Stimulated activated CD8-positive, alpha-beta memory T cell treated with anti-CD3 and anti-CD28 coated beads, Interleukin-7, amount 100 ng/mL, for 1 hour (primary cell): ENCODE measurements around the gene DPCD.

Experiments
- DNase-seq, 2 donors: peaks; one replicate each; pipeline ENCODE4 v3.0.0-alpha.2; 2020; ENCODE audit warnings: low read depth in 2 of 2

The DPCD gene

DNA sequence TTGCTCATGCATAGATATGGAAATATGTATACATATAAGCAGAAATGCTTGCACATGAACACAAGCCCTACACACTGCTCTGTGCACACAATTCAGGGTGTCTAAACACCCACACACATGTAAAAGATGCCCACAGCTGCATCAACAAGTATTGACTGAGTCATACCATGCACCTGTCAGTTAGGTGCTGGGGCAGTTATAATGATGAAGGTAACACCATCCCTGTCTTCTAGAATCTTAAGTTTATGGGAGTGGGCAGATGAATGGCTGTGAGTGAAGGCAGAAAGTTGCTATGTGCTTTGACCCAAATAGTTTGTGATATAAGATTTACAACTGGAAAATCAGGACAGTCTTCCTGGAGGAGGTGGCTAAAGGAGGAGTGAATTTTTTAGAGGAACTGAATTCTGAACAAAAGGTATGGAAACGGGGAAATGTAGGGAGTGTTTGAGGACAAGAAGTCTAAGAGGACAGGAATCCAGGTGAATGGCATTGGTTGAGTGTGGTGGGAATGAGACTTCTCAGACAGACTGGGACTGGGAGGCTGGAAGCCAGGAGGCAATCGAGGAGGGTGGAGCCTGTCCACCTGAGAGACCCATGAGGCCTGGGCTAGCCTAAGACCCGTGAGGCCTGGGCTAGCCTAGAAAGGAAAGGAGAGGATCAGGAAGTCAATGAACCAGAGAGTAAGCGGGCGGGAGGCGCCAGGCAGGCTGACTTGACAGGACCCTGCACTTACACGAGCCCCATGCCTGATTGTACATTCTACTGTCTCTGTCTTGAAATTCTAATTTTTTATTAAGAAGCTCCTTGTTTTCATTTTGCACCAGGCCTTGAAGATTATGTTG, 20.7 kb upstream of the DPCD start:
- no peak for DNase-seq

DNA sequence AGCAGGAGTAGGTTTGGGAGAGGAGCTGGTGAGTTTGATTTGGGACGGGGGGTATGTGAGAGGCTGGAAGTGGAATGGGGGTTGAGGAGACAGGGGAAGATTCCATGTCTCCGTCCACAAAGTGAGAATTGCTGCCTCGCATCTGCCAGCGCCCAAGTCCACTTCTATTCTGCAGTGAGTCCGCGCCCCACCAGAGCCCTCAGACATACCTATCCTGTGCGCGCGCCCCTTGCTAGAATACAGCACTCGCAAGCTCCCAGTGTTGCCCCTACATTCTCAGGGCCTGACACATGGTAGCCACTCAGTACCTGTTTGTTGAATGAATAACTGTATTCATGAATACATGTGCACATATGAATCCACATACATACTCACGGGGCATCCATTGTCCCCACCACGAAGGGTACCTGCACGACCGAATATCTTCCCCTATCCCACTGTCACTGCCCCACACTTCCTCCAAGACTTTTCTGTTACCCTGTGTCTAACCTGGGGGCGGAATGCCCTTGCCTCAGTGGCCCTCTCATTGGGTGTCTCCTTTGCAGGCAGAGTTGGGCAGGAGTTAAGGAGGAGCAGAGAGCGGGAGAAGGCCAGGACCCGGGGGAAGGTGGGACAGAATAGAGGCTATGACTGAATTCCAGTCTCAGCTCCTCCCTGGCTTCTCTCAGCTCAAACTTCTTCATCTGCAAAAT, 19.9 kb upstream of the DPCD start:
- DNase-seq = no peak

DNA sequence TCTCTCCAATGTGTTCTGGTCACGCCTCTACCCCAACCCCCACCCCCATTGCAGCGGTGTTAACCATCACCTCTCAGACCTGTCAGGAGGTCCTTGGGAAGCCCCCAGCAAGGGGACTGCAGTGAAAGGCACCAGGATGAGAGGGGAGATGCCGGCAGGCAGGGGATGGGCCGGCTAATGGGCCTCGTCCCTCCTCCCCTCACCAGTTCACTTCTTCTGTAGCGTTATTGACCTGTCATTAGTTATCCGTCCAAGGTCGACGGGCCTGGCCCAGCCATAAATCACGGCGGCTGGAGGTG, 18.8 kb upstream of the DPCD start:
- no peak for DNase-seq

DNA sequence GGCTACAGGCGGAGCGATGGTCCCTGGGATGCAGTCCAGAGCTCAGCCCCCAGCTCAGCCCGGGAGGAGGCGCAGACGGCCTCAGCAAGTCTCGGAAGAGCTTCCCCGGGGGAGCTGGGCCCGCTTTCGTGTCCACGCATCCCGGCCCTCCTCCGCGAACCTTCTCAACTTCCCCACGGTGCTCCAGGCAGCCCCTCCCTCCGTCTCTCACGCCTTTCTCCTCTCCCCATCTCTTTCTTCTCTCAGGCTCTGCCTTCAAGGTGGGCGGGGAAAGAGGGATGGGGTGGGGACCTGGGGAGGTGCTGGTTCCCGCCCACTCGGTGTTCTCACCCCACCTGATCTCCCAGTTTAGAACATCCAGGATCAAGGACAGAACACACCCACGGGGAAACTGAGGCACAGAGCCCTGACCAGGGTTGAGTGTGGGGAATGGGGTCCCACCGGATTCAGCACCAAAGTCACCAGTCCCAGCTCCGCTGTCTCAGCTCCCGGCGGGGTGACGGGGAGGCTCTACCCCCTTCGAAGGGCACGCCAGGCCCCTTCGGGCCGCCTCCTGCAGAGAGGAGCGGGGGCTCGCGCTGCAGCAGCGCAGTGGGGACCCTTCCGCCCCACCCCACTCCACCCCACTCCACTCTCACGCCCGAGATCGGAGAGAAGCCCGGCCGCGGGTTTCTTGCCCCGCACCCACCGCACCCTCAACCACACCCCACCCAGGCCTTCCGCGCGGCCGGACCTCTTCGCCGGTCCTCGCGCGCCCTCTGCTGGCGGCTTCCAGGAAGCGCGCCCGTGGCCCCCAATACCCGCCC, 18.3 kb upstream of the DPCD start:
- peak; percentile 58 to 63 for DNase-seq

DNA sequence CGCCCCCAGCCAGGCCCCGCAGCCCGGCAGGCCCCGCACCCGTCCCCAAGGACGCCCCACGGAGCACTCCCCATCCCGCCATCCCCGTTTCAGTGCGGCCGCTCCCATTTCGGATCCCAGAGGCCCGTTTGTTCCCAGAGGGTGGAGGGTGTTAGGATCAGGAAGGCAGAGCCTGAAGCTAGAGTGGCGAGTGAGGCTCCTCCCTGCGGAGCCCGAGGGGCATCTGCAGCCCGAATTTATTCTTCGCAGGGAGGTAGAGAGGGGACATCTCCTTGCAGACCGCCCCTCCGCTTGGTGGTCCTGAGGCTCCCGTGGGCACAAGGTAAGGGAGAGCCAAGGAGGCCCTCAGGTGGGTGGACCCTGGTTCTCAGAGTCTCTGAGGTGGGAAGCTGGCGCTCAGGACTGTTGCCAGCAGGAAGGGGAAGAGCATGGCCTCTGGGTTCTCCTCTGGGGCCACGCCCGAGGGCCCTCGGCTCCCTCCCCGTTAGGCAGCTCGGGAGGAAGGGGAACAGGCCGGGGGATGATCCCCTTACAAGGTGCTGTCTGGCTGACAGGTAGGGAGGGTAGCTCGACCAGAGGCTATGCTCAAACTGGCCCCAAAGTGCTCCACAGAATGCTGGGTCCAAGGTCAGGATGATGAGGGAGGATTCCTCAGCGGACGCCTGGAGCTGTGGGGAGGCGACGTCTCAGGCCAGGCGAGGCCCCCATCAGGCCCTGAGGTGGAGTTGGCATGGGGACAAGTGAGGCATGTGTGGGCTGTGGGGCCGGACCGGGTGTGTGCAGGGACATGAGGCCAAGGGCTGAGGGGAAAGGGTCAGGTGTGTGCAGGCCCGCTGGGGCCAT, 17.5 kb upstream of the DPCD start:
- DNase-seq = no peak

DNA sequence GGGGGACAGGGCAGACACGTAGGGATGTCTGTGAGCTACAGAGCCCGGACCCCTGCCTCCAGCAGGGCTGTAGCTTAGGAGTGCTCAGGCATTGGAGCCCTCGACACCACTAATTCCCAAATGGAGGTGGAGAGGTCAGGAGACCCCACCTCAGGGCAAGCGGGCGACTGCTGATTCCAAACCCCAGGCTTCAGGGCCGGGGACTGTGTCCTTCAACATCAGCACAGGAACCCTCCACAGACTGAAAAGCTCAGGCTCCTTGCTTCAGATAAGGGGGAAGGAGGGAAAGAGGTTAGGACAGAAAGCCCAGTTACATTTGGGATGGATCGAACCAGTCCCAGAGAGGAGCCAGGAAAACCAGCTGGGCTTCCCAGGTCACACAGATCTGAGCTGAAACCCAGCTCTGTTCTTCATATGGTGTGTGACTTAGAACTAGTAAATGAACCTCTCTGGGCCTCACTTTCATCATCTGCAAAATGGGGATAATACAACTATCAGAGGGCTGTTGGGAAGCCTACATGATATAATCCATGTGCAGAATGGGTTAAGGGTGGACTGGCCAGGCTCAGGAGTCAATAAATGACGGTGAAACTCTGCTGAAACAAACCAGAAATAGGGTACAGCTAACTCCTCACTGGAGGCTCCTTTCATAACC, 16.7 kb upstream of the DPCD start:
- DNase-seq = no peak

DNA sequence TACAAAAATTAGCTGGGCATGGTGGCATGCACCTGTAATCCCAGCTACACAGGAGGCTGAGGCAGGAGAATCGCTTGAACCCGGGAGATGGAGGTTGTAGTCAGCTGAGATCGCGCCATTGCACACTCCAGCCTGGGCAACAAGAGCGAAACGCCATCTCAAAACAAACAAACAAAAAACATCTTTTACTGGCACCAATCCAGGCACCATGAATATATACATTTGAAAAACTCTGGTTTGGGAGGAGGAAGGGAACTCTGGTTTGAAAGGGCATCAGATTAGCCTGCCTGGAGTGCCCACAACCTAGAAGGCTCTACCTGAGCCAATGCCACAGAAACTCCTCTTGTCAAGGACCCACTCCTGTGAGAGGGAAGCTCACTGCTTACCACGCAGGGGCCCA, 16.0 kb upstream of the DPCD start:
- no peak for DNase-seq

DNA sequence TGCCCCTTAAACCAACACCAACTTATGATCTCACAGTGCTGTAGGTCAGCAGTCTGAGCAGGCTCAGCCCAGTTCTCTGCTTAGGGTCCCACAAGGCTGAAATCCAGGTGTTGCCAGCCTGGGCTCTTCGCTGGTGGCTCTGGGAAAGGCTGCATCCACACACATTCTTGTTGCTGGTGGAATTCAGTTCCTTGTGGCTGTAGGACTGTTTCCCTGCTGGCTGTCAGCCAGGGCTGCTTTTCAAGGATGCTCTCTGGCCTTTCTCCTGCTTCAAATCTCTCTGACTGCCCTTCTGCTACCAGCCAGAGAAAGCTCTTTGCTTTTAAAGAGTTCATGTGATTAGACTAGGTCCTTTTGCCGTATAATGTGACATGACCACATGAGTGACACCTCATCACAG, 15.3 kb upstream of the DPCD start:
- DNase-seq = no peak

DNA sequence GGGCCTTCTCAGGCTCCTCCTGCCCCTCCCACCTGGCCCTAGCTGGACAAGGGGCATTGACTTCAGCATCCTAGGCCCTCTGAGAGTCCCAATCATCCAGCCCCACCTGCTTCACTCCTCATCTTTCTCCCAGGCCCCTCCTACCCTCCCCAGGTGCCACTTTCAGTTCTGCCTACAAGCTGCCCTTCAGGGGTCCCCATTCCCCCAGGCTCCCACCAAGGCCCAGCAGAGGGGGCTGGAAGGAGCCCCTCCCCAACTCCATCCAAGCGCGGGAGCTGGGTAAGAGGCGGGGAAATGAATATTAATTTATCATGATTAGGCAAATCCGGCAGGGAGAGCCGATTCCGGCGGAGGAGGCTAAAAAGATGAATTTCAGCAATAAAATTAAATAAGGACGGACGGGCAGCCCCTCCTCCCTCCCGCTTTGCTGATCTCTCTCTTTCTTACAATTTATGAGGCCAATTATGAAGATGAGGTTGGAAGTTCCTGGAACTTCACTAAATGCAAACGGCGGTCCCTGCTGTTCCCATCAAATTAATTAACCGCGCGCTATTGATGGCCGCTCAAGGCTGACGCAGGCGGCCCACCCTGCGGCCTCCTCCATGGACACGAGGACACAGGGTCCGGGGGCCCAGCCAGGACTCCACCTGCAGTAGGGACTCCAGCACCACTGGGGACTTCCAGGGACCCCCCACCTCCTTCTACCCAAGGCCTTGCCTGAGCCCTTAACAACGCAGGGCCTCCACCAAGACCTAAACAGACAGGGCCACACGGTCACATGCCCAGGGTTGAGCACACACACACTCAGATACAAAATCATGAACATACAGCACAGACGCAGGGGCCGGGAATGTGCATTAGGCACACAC, 14.0 kb upstream of the DPCD start:
- no peak for DNase-seq

DNA sequence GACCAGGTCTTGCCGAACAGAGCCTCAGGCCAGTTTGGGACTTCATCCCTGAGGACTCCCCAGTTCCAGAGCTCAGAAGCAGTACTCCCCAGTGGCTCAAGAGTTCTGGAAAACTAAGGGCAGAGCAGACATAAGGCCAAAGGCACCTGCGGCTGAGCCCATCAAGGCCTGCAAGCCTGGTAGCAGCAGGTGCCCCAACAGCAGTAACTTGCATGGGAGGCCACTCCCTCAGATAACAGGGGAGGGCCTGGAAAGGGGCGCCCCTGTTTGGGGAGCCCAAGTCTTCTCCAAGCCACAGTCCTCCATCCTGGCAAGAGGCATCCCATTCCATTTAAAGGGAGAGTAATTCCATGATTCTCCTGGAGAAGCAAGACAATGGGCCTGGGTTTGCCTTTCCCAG, 13.0 kb upstream of the DPCD start:
- no peak for DNase-seq

DNA sequence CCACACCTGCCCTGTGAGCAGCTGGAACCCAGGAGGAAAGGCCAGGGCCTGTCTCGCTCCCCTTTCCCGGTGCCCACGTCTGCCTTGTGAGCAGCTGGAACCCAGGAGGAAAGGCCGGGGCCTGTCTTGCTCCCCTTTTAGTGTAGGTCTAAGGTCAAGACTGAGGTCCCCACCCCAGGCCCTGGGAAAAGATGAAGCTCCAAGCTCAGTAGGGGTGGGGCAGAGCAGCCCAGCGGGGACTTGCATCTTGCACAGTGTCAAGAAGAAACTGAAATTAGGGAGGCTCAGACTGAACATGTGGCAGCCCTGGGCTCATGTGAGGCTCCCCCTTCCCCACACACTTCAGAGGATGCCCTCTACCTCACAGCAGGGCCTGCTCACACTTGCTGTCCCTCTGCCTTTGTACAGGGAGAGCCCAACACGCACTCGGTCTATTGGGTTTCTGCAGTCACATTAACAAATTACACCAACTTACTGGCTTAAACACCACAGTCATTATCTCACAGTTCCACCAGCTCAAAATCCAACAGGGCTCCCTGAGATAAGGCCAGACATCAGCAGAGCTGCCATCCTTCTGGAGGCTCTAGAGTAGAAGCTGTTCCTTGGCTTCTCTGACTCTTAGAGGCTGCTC, 12.4 kb upstream of the DPCD start:
- DNase-seq = no peak

DNA sequence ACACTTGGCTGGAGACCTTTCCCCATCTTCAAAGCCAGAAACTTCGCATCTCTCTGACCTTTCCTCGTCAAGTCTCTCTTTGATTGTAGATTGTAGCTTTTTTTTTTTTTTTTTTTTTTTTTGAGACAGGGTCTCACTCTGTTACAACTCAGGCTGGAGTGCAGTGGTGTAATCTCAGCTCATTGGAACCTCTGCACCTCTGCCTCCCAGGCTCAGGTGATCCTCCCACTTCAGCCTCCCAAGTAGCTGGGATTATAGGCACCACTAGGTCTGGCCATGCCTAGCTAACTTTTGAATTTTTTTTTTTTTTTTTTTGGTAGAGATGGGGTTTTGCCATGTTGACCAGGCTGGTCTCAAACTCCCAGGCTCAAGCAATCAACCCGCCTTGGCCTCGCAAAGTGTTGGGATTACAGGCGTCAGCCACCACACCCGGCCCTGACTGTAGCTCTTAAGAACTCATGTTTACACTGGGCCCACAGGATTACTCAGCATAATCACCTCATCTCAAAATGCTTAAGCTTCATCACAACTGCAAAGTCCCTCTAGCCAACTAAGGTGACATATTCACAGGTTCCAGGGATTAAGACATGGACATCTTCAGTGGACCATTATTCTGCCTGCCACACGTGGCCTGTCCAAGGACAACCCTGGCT, 11.8 kb upstream of the DPCD start:
- DNase-seq = no peak

DNA sequence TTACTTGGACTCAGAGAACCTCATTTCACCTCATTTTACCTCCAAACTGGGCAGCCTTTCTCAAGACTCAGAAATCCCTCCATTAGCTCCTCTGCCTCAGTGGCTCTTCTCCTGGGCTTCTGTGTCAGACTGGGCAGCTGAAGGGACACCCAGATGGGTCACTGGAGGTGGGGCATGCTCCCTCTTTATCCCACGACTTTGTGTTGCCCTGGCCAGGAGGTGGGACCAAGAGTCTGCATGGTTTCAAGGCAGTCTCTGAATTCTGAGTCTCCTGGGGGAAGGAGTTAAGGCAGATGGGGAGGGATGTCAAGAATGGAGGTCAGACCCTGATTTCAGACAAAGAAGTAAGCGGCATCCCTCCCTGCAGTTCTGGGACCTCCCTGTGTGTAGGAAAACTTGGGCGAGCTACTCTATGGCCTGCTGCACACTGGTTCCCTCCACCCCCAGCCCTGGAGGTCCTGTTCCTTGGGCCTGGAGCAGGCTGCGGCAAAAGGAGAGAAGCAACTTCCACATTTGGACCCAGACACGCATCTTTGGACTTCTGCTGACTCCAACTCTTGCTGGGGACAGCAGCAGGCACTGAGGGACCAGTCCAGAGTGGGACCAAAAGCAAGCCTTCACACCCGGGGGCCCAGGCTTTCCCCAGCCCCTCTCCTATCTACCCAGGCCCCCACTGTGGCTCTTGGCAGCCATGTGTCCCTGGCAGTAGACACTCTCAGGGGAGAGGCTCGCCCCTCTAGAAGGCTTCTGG, 10.8 kb upstream of the DPCD start:
- no peak for DNase-seq

DNA sequence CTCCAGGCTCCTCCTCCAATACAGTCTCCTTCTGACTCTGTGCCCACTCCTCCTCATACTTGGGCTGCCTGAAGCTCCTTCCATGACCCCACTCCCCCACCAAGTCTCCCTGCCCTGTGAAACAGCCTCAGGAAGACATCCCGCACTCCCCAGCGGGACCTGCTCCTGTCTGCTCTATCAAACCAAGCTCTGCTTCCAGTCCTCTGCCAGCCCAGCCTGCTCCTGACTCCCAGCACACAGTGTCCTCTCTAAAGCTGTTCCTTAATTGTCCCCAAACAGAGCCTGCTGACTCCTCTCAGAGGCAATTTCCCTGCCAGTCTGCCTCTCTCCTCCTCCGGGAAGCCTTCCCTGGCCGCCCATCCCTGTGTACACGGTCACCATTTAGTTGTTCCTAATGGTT, 9.9 kb upstream of the DPCD start:
- DNase-seq = no peak

DNA sequence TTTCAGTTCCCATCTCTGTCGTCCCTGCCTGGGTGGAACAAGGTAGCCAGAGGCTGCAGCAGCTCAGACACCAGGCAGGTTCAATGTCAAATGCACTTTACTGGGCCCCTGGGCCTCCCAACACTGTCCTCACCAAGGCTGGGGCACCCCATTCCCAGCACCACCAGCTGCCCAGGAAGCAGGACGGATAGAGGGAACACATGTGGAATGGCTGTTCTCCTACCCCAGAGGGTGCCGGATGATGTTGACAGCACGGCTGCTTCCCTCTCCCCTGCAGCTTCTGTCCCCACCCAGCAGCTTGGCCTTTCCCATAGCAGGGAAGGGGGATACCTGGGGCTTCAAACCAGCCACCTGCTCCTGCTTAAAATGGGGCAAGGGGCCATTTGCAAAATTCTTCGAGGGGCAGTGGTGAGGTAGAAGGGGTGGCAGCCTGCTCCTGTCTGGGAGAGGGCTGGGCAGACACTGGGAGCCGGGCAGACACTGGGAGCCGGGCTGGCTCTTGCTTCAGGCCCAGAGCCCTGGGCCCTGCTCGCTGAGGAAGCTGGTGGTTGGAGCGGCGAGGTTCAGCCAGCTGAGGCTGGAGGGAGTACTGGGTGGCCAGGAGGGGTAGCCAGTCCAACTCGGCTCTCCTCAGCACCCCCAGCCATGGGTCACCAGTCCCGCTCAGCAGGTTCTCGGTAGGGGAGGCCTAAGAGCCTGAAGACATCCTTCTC, 9.2 kb upstream of the DPCD start:
- DNase-seq = no peak

DNA sequence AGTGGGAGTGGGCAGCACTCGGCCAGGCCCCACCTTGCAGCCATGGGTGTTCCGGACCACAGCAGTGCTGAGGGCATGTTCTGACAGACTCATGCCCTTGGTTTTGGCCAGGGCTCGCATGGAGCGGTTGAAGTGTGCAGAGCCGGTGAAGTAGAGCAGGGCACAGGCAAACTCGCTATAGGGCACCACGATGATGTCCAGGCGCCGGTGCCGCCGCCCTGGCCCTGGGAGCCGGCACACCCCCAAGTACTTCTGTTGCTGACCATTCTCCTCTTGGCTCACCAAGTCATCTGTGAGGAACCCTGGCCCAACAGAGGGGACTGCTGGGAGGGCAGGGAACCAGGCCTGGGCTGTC, 8.6 kb upstream of the DPCD start:
- DNase-seq = no peak

DNA sequence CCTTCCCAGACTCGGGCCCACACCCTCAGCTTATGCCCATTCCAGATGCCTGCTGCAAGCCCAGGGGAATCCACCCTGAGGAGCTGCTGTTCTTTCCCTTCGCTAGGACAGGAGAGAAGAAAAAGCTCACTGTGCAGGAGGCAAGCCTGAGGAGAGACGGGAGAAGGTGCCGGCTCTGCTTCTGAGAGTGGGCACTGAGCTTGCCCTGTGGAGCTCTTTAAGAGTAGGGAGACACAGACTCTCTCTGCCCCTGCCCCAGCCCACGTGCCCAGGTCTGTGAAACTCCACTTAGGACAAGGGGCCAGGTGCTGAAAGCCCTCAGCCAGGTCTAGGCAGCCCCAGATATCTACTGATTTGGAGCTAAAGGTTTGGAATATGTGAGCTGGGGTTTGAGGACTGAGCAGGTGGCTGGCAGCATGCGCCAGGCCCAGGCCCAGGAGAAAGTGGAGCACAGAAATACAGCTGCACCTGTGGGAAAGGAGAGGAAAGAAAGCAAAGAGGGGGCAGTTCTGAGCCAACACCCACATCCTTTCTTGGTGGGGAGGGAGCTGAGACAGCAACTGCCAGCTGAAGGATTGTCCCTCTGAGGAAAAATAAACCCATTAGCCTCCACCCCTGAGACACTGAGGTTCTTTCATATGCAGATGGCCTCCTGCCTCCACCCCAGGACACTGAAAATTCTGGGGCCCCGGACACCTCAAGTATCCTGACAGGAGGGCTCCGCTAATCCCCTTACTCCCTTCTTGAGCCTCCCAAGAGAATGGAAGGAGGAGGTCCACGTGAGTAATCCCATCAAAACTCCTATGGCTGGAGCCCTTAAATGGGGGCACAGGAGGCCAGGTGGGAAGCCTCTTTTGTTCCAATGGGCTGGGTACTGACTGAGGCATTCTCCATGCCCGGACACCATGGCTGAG, 7.4 kb upstream of the DPCD start:
- no peak for DNase-seq
